NCI-H1105 treated with DMSO at 0.1 percent for 48 hours (cell line): Measurements from ENCODE around the gene ERV3-1.
A peak's percentile ranks its signal among the peaks of the same experiment; 100 is the strongest.
"Not testable (repeated sequence)": the region's sequence is repeated elsewhere in the genome, so short reads cannot be mapped to it uniquely, and the experiment has no call there.

Experiments used
- DNase-seq: peaks from one replicate; lab custom pipeline; 2025; lab: John Stamatoyannopoulos, UW

ERV3-1 gene, protein sequence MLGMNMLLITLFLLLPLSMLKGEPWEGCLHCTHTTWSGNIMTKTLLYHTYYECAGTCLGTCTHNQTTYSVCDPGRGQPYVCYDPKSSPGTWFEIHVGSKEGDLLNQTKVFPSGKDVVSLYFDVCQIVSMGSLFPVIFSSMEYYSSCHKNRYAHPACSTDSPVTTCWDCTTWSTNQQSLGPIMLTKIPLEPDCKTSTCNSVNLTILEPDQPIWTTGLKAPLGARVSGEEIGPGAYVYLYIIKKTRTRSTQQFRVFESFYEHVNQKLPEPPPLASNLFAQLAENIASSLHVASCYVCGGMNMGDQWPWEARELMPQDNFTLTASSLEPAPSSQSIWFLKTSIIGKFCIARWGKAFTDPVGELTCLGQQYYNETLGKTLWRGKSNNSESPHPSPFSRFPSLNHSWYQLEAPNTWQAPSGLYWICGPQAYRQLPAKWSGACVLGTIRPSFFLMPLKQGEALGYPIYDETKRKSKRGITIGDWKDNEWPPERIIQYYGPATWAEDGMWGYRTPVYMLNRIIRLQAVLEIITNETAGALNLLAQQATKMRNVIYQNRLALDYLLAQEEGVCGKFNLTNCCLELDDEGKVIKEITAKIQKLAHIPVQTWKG

GRCh38 chr7:65006094-65006992 is at the start of gene ERV3-1:
Gene ERV3-1 (minus strand): TSS chr7:65006687. CDS start chr7:64993026, 13,661 bp downstream.
- DNase-seq, result peak; percentile 97

GRCh38 chr7:65055786-65056185 is 49.3 kb upstream of the ERV3-1 start:
- DNase-seq, result not testable (repeated sequence)

- not testable (repeated sequence) for DNase-seq
Observed at GRCh38 chr7:65054466-65054994, 48.0 kb upstream of the ERV3-1 start.

- DNase-seq, result not testable (repeated sequence)
Observed at GRCh38 chr7:65051654-65052053, 45.2 kb upstream of the ERV3-1 start.

- DNase-seq, result not testable (repeated sequence)
Observed at GRCh38 chr7:65051139-65051538, 44.7 kb upstream of the ERV3-1 start.

GRCh38 chr7:65046329-65046728 is 39.8 kb upstream of the ERV3-1 start:
- DNase-seq, result not testable (repeated sequence)

DNA sequence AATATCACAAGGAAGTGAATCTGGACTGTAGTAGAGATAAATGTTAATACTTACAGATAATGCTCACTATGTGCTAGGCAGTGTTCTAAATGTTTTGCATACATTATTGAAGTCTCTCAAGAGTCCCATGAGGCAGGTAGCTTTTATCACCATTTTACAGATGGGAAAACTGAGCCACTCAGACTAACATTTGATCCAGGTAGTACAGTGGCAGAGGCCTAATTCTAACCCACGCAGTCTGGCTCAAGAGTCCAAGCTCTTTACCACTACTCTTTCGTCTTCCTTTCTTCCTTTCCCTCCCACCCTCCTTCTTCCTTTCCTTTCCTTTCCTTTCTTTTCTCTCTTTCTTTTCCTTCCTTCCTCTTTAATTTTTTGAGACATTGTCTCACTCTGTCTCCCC is 39.1 kb upstream of the ERV3-1 start:
- not testable (repeated sequence) for DNase-seq

DNA sequence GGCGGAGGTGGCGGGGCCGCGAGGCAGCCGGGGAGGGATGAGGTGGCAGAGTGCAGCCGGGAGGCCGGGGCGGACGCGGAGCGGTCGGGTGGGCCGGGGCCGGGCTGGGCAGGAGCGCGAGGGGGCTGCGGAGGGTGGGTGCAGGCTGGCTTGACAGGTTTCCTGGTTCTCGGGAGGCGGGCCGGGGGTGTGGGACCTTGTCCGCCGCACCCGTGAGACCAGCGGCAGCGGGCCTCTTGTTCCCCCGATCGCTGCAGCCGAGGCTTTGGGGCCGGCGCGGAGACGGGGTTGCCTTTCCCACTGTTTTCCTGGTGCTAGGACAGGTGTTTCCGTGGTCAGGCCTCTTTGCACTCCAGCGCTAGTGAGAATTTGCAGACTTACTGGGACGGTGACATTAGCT is 32.3 kb upstream of the ERV3-1 start:
- DNase-seq, result peak; percentile 47

- DNase-seq, result peak; percentile 84
Observed at GRCh38 chr7:65037740-65038688, 31.5 kb upstream of the ERV3-1 start.

GRCh38 chr7:65036526-65036925 is 30.0 kb upstream of the ERV3-1 start:
- not testable (repeated sequence) for DNase-seq

DNA sequence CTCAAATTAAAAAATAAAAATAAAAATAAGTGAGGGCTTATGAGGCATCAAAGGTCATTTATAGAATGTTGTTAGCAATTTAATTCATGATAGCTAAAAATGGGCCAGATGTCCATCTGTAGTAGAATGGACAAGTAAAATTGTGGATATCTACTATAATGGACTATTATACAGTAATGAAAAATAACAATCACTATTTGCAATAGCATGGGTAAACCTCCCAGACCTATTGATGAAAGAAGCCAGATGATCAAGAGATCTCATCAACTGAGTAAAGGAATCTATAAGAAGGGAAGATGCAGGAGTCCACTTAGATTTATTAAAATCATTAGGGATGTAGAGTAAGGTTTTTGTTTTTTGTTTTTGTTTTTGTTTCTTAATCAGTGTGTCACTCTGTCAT is 29.0 kb upstream of the ERV3-1 start:
- not testable (repeated sequence) for DNase-seq

DNA sequence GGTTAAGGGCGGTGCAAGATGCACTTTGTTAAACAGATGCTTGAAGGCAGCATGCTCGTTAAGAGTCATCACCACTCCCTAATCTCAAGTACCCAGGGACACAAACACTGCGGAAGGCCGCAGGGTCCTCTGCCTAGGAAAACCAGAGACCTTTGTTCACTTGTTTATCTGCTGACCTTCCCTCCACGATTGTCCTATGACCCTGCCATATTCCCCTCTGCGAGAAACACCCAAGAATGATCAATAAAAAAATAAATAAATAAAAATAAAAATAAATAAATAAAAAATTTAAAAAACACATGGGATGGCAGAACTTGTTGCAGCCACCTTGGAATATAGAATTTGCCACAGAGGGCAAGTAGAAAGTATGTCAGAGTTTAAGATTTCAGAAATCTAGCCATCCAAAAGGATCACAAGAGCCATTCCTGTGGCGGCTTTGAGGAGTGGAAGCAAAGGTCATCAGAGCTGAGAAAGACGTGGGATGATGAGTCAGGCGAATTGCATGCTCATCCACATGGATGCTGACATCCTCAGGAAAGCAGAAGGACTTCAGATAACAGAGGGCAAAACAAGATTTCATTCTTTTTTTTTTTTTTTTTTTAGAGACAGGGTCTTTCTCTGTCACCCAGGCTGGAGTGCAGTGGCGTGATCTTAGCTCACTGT is 27.8 kb upstream of the ERV3-1 start:
- DNase-seq, result not testable (repeated sequence)

DNA sequence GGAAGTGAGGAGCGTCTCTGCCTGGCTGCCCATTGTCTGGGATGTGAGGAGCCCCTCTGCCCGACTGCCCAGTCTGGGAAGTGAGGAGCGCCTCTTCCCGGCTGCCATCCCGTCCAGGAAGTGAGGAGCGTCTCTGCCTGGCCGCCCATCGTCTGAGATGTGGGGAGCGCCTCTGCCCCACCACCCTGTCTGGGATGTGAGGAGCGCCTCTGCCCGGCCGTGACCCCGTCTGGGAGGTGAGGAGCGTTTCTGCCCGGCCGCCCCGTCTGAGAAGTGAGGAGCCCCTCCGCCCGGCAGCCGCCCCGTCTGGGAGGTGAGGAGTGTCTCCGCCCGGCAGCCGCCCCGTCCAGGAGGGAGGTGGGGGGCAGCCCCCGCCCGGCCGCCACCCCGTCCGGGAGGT is 26.9 kb upstream of the ERV3-1 start:
- not testable (repeated sequence) for DNase-seq

DNA sequence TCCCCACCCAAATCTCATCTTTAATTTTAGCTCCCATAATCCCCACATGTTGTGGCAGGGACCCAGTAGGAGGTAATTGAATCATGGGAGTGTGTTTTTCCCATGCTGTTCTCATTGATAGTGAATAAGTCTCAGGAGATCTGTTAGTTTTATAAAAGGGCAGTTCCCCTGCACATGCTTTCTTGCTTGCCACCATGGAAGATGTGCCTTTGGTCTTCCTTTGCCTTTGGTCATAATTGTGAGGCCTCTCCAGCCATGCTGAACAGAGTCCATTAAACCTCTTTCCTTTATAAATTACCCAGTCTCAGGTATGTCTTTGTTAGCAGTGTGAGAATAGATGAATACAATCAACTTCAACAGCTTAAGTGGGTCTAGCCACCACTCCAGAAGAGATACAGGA is 18.5 kb upstream of the ERV3-1 start:
- not testable (repeated sequence) for DNase-seq

DNA sequence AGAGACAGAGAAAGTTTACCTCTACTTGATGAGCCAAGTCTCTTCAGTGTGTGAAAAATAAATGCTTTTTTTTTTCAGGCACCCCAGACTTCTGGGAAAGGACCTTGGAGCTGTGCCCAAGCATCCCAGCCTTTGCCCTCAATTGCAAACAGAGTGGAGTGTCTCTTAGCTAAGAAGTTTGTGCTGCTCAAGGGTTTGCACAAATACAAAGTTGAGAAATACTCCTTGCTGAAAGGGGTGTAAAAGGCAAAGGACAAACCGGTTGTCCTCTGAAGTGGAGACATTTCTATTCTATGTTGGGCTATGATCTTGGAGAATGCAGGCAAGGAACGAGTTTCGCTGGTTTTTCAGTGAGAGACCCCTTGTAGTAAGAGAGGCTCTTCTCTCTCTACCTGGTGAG is 14.5 kb upstream of the ERV3-1 start:
- not testable (repeated sequence) for DNase-seq

- not testable (repeated sequence) for DNase-seq
Observed at GRCh38 chr7:65009881-65010280, 3.4 kb upstream of the ERV3-1 start.

GRCh38 chr7:65009394-65009793 is 2.9 kb upstream of the ERV3-1 start:
- DNase-seq, result not testable (repeated sequence)

GRCh38 chr7:65007036-65007435 is 549 bp upstream of the ERV3-1 start:
- DNase-seq, result not testable (repeated sequence)

DNA sequence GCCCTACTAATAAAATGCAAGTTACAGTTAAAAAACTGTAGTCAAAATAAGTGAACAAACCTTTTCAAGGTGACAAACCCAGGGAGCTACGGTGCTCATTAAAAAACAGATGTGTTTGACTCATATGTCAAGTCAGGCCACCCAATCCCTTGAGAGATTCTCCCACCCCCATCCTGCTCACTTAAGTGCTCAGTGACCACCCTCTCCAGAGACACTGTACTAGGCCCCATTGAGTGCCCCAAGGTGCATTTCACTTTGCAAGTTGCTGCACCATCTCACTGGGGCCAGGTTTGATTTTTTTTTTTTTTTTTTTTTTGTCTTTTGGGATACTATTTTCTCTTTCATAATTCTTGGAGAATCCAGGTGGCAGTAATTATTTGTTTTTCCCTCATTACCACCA is 1.9 kb downstream of the ERV3-1 start:
- no peak for DNase-seq

- no peak for DNase-seq
Observed at GRCh38 chr7:65002972-65003585, 3.4 kb downstream of the ERV3-1 start.
